Sciatic nerve (tissue), 2 donors: ENCODE results near the gene SEMA4D. TPM values are rescaled to one million over a fixed set of nuclear protein-coding genes. Genes with fewer than 3 reads are reported as not detected.
A peak's percentile ranks its signal among the peaks of the same experiment; 100 is the strongest.
"Not testable (repeated sequence)": the region's sequence is repeated elsewhere in the genome, so short reads cannot be mapped to it uniquely, and the experiment has no call there.

Experiments
- ATAC-seq: fragments of 200-7000 bp; cut with Tn5 transposase; one replicate; pipeline ENCODE4 v1.9.1; 2020; ENCODE audit warnings: mild to moderate bottlenecking, moderate library complexity
- DNase-seq: peaks from one replicate; pipeline ENCODE4 v3.0.0-alpha.2; 2020; ENCODE audit warnings: low spot score
- intact Hi-C: fragments of 100-400 bp; cut with DNase I; formaldehyde crosslinking; loops from one replicate; pipeline ENCODE4 v1.14.2; 2022
- total RNA-seq: library from RNA; stranded (reverse); fragmentation: NEBNext Ultra II Directional; extraction: Animal tissue kit (Norgen Biotek cat#: 25700); gene quantifications from one replicate; pipeline ENCODE4 v1.2.1, GENCODE V29; 2021
- donor health status: DM: no; HTN: no; CAD: no.
- donor health status: DM: no; HTN: no; CAD: no.

SEMA4D gene
- total RNA-seq, 1 donor from 2014 or later = 35.8 TPM

DNA sequence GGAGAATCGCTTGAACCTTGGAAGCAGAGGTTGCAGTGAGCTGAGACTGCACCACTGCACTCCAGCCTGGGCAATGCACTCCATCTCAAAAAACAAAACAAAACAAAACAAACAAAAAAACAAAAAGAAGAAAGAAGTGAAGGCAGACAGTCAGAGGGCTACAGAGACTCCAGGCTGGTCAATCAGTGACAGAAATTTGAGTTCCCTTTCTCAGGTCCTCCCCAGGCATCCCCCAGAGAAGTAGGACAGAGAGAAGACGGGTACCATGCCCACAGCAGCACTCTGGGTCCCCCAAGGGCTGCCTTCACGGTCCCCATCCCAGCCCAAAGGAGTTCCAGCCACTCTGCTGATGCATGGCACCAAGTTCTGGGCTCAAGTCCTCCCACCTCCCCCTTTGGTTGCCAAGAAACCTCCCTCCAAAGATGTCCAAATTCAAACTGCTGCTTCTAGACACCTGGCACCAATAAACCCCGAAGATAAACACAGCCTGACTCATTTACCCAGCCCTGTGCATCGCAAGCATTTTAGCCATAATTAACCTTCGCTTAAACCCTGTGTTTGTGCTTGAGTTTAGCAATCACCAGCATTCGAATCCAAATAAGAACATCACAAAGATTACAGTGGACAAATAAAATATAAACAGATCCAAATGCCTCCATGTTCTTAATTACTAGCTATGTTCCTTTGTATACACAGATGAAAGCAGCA, 24.0 kb downstream of the SEMA4D start:
- DNase-seq (no peak), ATAC-seq (no peak)
- intact Hi-C loops = no loop called here

DNA sequence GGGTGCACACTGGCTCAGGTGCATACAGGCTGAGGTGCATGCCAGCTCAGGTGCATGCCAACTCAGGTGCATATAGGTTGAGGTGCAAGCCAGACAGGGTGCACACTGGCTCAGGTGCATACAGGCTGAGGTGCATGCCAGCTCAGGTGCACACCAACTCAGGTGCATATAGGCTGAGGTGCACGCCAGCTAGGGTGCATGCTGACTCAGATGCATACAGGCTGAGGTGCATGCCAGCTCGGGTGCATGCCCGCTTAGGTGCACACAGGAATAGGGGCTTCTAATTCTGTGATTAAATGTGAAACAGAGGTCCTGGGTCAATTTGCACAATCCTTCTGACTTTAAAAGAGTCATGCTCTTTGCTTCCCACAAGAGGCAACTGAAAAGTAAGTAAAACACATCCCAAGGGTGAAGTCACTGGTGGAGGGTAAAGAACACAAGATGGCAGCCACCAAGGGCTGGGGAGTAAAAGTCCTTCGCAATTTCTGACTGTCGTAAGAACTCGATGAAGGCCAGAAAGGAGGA, 26.1 kb downstream of the SEMA4D start:
- ATAC-seq, DNase-seq, intact Hi-C loops: not testable (repeated sequence)

DNA sequence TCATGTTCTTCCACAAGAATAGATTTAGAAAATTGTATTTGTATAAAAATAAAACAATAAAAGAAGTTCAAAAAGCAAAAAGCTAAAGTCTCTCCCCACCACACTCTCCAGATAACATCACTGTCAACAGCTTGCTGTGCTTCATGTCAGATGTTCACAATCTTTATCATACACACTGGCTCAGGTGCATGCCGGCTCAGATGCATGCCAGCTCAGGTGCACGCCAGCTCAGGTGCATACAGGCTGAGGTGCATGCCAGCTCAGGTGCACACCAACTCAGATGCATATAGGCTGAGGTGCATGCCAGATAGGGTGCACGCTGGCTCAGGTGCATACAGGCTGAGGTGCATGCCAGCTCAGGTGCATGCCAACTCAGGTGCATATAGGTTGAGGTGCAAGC, 26.5 kb downstream of the SEMA4D start:
- no peak for ATAC-seq
- DNase-seq = no peak
- intact Hi-C loops = no loop called here

DNA sequence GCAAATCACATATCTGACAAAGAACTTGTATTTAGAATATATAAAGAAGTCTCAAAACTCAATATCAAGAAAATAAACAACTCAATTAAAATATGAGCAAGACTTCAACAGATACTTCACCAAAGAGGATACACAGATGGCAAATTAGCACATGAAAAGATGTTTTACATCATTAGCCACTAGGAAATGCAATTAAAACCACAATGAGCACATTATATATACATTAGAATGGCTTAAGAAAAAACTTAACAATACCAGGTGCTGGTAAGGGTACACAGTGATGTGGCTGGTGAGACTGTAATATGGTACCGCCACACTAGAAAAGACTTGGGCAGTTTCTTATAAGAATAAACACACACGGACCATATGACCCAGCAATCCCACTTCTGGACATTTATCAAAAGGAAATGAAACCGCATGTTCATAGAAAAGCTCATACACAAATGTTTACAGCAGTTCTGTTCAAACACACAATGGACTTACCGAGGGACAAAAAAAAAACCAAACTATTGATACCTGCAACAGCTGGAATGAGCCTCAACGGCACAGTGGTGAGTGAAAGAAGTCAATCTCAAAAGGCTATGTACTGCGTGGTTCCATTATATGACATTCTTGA, 27.6 kb downstream of the SEMA4D start:
- DNase-seq (no peak), ATAC-seq (no peak)
- intact Hi-C loops = no loop called here

DNA sequence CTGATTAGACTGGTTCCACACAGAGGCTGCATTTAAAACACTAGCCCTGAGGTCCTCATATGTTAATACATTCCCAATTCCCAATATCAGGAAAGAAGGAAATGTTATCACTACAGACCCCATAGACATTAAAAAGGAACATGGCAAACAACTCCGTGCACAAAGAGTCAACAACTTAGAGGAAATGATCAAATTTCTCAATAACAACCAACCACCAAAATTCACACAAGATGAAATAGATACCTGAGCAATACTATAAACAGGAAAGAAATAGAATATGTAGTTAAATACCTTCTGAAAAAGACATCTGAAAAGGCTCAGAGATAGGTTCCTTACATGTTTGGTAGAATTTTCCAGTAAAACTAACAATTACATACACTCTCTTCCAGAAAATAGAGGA, 28.9 kb downstream of the SEMA4D start:
- ATAC-seq (no peak), DNase-seq (no peak)
- intact Hi-C loops = no loop called here

DNA sequence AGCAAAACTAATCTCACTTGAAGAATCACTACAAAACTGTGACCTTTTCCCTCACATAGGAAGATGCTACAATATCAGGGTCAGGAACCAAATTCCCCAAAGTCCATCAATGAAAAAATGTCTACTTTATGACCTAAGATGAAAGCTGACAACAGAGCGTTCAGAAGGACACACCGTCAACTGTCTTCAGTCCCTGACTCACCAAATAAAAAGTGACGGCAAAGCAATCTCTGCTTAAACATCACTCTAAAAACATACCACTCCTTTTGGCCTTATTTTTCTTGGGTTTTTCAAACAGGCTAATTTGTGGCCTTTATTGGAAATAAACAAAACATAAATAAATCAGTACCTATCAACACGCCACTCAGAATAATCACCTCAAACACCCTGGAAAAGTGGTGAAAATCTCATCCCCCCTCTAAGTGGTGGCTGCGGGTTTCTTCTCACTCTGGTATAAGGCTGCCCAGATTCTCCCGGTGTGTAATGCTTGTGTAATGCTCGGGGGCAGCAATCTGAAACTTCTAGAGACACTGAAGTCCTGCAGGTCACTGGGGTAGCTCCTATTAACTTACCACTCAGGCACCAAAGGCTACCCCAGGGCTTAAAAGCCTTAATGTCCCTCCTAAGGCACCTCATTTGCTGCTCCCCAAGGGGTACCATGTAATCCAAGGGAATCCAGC, 29.5 kb downstream of the SEMA4D start:
- DNase-seq (no peak), ATAC-seq (no peak)
- intact Hi-C loops = no loop called here

DNA sequence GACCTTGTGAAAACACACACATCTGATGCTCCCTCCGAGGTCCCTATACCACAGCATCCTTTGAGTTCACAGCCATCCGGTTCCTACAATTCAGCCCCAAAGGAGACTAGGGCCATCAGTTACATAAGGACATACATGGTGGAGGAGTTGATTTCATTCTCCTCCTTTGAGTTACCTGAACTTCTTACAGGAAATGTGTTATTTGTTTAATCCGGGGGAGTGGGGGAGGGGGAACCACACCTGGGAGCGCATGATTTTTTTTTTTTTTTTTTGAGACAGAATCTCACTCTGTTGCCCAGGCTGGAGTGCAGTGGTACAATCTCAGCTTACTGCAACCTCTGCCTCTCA, 30.7 kb downstream of the SEMA4D start:
- intact Hi-C loops = no loop called here
- ATAC-seq (no peak), DNase-seq (no peak)

DNA sequence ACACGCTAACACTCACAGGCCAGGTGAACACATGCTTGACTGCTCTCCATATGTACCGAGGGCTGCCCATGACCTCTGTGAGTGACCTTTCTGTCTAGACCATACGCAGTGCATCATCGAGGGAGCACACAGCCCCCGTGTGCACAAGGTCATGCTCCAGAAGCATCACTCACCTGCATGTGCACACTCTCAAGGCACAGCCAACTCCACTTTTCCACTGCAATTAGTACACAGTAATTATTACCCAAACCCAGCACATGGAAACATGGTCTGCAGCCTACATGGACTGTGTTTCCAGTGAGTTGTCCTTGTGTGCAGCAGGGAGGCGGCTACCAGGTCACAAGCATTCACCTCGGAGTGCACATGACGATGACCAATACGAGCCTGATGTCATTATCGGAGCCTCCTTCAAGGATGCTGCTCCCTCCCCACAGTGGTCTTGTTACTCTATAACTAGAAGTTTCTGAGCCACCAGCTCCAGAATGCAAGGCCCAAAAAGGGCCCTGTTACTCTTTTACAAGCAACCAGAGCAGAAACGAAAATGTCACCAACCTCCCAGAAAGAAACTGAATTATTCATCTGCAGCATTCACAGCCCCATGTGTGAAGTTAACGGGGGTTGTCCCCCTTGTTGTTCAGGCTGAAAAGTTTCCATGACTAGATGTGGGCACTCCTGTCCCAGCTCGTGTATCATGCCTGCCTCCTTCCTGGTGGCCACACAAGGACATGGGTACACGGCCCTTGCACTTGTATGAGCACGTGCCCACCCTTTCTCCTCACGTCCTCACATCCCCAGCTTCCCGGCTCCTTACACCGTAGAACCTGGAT, 31.2 kb downstream of the SEMA4D start:
- DNase-seq (peak; percentile 33), ATAC-seq (no peak)
- intact Hi-C loops = no loop called here

DNA sequence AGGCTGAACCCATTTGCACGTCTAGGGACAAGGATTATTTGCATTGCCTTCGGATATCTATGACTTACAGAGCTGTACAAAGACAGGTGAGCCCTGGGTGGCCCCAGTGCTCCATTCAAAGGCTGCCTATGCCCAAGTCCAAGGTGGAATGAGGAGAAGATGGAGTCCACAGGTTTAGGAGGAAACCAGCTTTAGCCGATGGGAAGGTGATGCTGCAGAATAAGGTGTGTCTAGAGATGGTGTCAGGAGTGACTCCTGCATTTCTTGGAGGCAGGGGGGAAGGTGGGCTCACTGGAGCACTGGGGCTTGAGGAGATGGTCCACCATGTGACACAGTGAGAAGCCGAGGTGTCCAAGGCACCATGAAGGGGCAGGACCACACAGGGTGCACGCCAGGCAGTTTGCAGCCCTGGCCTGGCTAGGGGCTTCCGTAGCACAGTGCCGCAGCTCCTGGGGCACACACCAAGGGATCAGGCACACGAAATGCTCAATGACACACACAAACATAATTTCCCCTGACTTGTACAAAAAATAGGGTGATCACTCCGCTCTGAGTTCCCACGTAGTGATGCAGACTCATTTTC, 32.1 kb downstream of the SEMA4D start:
- intact Hi-C loops = no loop called here
- DNase-seq (peak; percentile 27), ATAC-seq (no peak)

DNA sequence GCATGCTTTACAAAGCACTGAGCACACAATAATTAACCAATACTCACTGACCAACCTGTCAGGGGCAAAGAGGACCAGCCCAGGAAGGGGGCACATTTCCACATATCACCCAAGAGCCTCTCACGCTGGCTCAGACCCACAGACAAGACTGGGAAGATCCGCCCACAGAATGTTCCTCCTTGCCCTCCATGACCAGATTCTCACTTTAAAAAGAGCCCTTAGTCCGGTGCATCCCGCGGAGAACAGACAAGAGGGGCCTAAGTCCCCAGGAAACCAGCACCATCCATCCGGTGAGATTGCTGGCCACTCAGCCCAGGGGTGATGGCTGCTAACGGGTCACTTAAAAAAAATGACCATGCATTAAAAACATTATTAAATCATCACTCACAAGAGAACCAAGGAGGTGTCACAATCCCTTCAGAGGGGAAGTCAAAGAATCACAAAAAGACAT, 32.9 kb downstream of the SEMA4D start:
- intact Hi-C loops = no loop called here
- no peak for ATAC-seq
- peak; percentile 26 for DNase-seq

DNA sequence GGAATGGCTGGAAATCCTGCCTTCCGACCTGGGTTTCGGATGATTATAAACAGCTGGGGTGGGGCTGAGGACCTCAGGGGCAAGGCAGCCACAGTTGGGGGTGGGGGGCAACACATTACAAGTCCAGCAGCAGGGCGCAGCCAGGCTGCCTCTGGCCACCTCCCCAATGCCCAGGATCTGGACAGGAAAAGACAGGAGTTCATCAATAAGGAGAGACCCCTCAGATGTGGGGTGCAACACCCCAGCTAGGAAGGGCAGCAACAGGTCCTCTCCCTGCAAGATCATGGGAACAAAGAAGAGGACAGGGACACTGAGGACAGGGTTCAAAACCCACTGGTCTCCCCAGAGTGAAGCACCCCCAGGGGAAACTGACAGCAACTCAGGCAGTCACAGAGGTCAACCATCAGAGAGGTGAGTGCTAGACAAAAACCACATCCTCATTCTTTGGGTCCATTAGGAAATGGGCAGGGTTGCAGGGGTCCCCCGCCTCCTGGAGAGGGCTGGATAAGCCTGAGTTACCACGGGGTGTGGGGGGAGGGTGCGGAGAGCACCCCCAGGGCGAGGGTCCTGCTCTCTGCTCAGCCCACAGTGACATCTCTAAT, 33.5 kb downstream of the SEMA4D start:
- intact Hi-C loops = no loop called here
- peak; percentile 28 for DNase-seq
- no peak for ATAC-seq

DNA sequence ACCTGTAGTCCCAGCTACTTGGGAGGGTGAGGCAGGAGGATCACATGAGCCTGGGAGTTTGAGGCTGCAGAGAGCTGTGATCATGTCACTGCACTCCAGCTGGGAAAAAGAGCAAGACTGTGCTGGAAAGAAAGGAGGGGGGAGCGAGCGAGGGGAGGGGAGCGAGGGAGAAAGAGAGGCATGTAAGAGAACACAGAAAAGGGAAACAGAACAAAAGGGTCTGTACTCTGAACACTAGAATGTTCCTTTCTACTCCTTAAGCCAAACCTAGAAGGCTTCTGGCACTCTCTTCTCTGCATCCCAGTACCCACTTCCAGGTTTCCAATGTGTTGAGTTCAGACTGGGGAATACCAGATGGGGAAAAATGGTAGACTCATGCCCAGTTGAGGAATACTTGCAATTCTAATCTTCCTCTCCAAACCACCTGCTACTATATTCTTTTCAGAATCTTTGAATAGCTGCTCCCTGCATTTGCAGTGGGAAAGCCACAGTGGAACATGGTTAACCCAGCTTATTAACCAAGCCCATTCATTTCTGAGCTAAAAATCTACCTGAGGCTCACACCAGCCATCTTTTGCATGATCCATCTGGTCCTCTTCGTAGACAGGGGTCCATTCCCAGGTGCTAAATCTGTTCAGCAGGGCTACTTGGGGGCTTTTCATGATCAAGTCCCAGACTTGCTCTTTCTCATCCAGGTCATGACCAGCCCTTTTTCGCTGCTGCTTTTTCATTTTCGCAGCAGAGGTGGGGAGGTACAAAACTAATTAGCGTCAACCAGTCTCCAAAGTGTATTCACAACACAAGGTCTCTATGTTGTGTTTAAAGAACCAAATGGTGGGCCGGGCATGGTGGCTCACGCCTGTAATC, 34.9 kb downstream of the SEMA4D start:
- ATAC-seq (no peak), DNase-seq (no peak)
- intact Hi-C loops = no loop called here

DNA sequence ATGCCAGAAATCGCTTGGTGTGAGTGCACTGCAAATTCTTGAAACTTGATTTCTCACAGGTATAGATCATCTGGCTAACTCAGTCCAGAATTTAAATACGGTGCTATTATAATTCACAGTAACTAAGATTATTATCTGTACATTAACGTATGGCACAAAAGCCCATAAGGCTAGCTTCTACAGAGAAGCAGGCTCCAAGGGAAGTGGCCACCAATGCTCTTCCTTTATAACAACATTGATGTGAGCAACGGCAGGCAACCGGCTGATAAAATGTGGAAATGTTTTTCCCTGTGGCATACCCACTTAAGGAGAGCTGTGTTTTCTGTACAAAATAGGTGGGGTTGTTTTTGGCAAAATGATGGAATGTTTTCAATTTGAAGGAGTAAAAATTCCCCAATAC, 35.7 kb downstream of the SEMA4D start:
- ATAC-seq = no peak
- intact Hi-C loops = no loop called here
- DNase-seq = no peak

DNA sequence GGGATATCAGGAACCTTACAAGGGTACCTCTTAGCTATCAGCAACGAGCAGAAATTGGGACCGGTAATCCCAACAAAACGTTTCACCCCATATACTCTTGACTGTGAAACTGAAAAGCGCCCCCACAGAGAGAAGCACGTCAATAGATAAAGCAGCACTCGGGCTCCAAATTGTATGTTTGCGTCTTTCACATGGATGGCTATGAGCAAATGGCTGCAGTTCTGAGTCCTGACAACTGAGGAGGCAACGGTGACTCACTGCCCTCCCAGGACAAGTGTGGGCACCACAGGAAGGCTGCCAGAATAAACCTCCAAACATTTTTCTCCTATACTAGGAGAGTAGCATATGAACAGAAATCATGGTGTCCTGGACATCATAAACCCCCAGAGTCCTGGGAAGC, 36.6 kb downstream of the SEMA4D start:
- ATAC-seq = no peak
- intact Hi-C loops = no loop called here
- DNase-seq = no peak

DNA sequence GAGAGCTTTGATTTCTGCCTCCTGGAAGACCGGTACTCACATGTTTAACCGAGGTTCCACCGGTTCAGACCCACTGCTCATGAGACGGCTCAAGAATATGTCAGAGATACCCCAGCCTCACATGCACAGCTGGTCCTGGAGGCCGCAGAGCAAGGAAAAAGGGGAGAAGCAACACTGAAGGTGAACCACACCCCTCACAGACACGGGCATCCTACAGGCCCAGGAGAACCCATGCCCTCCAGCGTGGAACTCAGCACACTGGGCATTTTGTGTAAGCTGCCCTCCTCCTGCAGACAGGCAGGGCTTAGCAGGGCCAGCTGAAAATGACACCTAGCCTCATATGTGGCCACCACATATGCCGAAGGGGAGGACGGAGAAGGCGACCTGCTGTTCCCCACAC, 37.4 kb downstream of the SEMA4D start:
- intact Hi-C loops = no loop called here
- DNase-seq = no peak
- no peak for ATAC-seq

DNA sequence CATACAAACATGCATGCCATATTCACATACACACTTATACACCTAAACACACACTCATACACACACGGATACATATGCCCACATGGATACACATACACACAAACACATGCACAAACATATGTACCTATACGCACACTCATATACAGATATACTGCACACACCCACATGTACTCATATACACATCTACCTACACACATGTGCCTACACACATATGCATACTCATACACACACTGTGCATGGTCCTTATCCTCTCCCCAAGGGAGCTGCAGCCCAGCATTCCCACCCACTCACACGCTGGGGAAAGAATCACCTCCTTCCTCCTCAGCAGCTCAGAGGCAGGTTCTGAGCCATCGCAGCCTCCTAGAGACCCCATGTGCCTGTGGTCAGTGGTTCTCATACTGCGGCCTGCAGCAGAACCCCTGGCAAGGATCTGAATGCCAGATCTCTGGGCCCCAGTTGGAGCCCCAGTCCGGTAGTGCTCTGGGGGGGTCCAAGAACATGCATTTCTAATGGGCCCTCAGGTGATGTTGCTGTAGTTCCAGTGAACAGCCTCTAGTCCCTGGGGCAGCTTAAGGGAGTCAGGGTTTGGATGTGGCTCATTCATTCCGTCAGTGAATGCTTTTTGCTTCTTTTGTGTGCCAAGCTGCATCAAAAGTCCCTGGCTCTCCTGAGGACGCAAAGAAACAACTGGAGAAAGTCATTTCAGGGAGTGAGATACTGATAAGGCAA, 39.0 kb downstream of the SEMA4D start:
- intact Hi-C loops = no loop called here
- DNase-seq = no peak
- no peak for ATAC-seq

DNA sequence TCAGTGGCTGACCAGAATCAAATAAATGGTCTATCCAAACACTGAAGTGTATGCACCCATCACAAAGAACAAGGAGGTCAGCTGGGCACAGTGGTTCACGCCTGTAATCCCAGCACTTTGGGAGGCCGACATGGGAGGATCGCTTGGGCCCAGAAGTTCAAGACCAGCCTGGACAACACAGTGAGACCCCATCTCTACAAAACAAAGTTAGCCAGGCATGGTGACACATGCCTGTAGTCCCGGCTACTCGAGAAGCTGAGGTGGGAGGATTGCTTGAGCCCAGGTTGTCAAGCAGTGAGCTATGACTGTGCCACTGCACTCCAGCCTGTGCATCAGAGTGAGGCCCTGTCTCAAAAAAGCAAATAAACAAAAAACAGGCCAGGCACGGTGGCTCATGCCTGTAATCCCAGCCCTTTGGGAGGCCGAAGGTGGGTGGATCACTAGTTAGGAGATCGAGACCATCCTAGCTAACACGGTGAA, 40.5 kb downstream of the SEMA4D start:
- DNase-seq = no peak
- intact Hi-C loops = no loop called here
- no peak for ATAC-seq
